Gastroesophageal sphincter (tissue), 3 donors: ENCODE data around the gene B3GALT2.

Experiments used
- CTCF ChIP-seq, 4 experiments: fragments of 200-600 bp in 2 of 4; fragments of 450-650 bp in 2 of 4; sonication (generic) in 1 of 4; IDR thresholded peaks; one replicate each; pipeline ENCODE4 v1.5.1; 2017 to 2019; ENCODE audit warnings: antibody characterized with exemption in 4 of 4, mild to moderate bottlenecking in 2 of 4, moderate library complexity in 2 of 4
- EP300 ChIP-seq: sonication (generic); formaldehyde crosslinking; IDR thresholded peaks from one replicate; pipeline ENCODE4 v1.6.1; 2017; ENCODE audit warnings: antibody characterized with exemption, mild to moderate bottlenecking
- POLR2A ChIP-seq, 2 donors: fragments of 450-650 bp; IDR thresholded peaks; one replicate each; pipeline ENCODE4 v1.6.1; 2017; ENCODE audit warnings: antibody characterized with exemption in 2 of 2, mild to moderate bottlenecking in 2 of 2, moderate library complexity in 1 of 2

DNA sequence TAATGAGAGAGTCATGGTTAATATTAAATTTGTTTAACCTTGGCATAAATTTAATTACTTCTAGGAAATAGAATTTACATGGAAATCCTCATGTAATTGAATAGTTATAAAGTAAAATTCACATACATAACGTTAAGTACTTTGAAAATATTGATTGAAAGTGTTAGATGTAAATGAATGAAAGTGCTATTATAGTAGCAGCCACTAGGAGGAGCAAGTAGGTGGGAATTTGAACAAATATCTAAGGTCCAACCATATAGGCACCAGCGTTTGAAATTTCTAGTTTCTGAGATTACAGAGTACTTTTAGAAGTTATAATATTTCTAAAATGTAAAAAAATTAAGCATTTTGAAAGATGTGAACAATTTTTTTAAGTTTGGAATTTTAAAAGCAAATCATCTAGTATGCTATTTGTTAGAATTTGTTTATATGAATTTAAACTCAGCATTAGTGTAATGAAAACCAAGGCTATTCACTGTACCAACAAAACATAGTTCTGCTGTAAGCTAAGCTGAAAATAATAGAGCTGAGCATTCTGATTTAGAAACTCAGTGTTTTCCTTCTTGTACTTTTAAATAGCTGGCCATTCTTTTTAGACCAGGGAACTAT, 3.3 kb downstream of the B3GALT2 start:
- TF ChIP-seq CTCF (IDR thresholded peaks at IDR 0.05) (peak; percentile 65 to 77 (median 74)), EP300 (no peak), POLR2A (IDR thresholded peaks at IDR 0.05) (no peak)
